Keratinocyte (primary cell): ENCODE measurements around the gene ATP13A5.

Experiments used
- EZH2 ChIP-seq: IDR thresholded peaks from one replicate; pipeline ENCODE4 v1.6.1; 2012; ENCODE audit warnings: inconsistent platforms, mild to moderate bottlenecking, low read length, moderate library complexity
- TF ChIP-seq, protein P1 (sequence below), 3 experiments: IDR thresholded peaks in 1 of 3; conservative IDR thresholded peaks in 1 of 3; optimal IDR thresholded peaks in 1 of 3; 2 replicates in 2 of 3; 3 replicates in 1 of 3; pipeline versions ENCODE3 to v1.5.1; 2011; ENCODE audit warnings: low read length in 3 of 3, mild to moderate bottlenecking in 3 of 3, moderate library complexity in 2 of 3, control low read depth in 1 of 3, inconsistent platforms in 1 of 3; ENCODE audit not compliant: insufficient read depth in 2 of 3; ENCODE audit errors: extremely low read depth in 1 of 3

DNA sequence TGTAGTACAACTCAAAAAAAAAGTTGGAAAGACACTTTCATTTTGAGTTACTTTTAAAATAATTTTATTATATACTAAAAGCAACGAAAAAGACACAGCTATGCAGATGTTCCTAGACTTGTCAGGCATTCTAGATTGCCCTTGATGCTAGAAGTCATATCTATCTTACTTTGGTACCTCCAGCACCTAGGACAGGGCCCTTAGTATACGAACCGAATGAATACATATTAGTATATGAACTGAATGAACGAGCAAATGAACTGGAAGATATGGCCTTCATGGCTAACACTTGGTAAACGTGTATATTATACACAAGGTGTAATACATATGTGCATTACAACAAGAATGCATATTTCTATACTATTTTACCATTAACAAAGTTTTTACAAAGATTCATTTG lies 24.1 kb downstream of the ATP13A5 start:
- TF ChIP-seq, protein P1, sequence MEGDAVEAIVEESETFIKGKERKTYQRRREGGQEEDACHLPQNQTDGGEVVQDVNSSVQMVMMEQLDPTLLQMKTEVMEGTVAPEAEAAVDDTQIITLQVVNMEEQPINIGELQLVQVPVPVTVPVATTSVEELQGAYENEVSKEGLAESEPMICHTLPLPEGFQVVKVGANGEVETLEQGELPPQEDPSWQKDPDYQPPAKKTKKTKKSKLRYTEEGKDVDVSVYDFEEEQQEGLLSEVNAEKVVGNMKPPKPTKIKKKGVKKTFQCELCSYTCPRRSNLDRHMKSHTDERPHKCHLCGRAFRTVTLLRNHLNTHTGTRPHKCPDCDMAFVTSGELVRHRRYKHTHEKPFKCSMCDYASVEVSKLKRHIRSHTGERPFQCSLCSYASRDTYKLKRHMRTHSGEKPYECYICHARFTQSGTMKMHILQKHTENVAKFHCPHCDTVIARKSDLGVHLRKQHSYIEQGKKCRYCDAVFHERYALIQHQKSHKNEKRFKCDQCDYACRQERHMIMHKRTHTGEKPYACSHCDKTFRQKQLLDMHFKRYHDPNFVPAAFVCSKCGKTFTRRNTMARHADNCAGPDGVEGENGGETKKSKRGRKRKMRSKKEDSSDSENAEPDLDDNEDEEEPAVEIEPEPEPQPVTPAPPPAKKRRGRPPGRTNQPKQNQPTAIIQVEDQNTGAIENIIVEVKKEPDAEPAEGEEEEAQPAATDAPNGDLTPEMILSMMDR (optimal IDR thresholded peaks at IDR 0.05 in 1 of 3, IDR thresholded peaks at IDR 0.05 in 1 of 3, conservative IDR thresholded peaks at IDR 0.05 in 1 of 3; ENCODE audit: extremely low read depth in 1 of 3, insufficient read depth in 2 of 3, low read length in 3 of 3) = no peak
- TF ChIP-seq EZH2 = no peak
